Liver (tissue), 9 donors: ENCODE measurements around the gene IGDCC3. TPM values are rescaled to one million over a fixed set of nuclear protein-coding genes. Genes with fewer than 3 reads are reported as not detected.

Source experiments
- DNase-seq: peaks from one replicate; pipeline ENCODE4 v3.0.0-alpha.2; 2017; ENCODE audit warnings: low spot score
- H3K27ac ChIP-seq, 2 donors: one replicate each; pipeline ENCODE4 v1.7.0; 2013; ENCODE audit warnings: inconsistent platforms in 2 of 2, low read length in 2 of 2, control low read depth in 1 of 2, low read depth in 1 of 2, mild to moderate bottlenecking in 1 of 2
- H3K27me3 ChIP-seq, 4 donors: one replicate each; pipeline versions ENCODE4 v1.6.1 to v1.7.0; 2013; ENCODE audit warnings: low read length in 3 of 4, inconsistent platforms in 1 of 4, mild to moderate bottlenecking in 1 of 4, moderate library complexity in 1 of 4; ENCODE audit not compliant: control insufficient read depth in 4 of 4, insufficient read depth in 4 of 4
- H3K36me3 ChIP-seq, 4 donors: one replicate each; pipeline versions ENCODE4 v1.6.1 to v1.7.0; 2013; ENCODE audit warnings: low read length in 3 of 4, mild to moderate bottlenecking in 3 of 4, low read depth in 1 of 4, moderate library complexity in 1 of 4; ENCODE audit not compliant: control insufficient read depth in 4 of 4, insufficient read depth in 3 of 4
- H3K4me1 ChIP-seq, 4 donors: one replicate each; pipeline versions ENCODE4 v1.6.1 to v1.7.0; 2013; ENCODE audit warnings: low read length in 3 of 4, mild to moderate bottlenecking in 3 of 4, moderate library complexity in 1 of 4; ENCODE audit not compliant: control insufficient read depth in 4 of 4, insufficient read depth in 4 of 4
- H3K4me3 ChIP-seq, 3 donors: one replicate each; pipeline versions ENCODE4 v1.6.1 to v1.7.0; 2013; ENCODE audit warnings: low read length in 3 of 3, control low read depth in 1 of 3, low read depth in 1 of 3, mild to moderate bottlenecking in 1 of 3
- H3K9ac ChIP-seq, 2 donors: one replicate each; pipeline ENCODE4 v1.7.0; 2013; ENCODE audit warnings: low read length in 2 of 2, mild to moderate bottlenecking in 2 of 2, moderate library complexity in 2 of 2, control low read depth in 1 of 2, low read depth in 1 of 2
- H3K9me3 ChIP-seq, 4 donors: one replicate each; pipeline versions ENCODE4 v1.6.1 to v1.7.0; 2013; ENCODE audit warnings: low read length in 3 of 4; ENCODE audit not compliant: control insufficient read depth in 4 of 4
- ATF3 ChIP-seq: IDR thresholded peaks from 2 replicates; pipeline ENCODE4 v1.6.1; 2016; ENCODE audit warnings: antibody characterized with exemption
- CTCF ChIP-seq: fragments of 150-350 bp; IDR thresholded peaks from 2 replicates; pipeline ENCODE4 v1.5.1; 2017; ENCODE audit warnings: improper control_type of control experiment, low read depth, low read length; ENCODE audit not compliant: missing input control
- EGR1 ChIP-seq, 2 donors: IDR thresholded peaks; 2 replicates each; pipeline ENCODE4 v1.6.1; 2016 to 2018; ENCODE audit warnings: antibody characterized with exemption in 2 of 2, low read depth in 2 of 2
- FOXA1 ChIP-seq: IDR thresholded peaks from 2 replicates; pipeline ENCODE4 v1.6.1; 2016; ENCODE audit warnings: antibody characterized with exemption
- FOXA2 ChIP-seq: IDR thresholded peaks from 2 replicates; pipeline ENCODE4 v1.6.1; 2016; ENCODE audit warnings: antibody characterized with exemption
- GABPA ChIP-seq, 2 donors: IDR thresholded peaks in 1 of 2; conservative IDR thresholded peaks in 1 of 2; 2 replicates each; pipeline ENCODE4 v1.6.1; 2016; ENCODE audit warnings: antibody characterized with exemption in 2 of 2, mild to moderate bottlenecking in 1 of 2, moderate library complexity in 1 of 2
- HNF4A ChIP-seq, 2 donors: conservative IDR thresholded peaks; 2 replicates each; pipeline ENCODE4 v1.6.1; 2016; ENCODE audit warnings: antibody characterized with exemption in 2 of 2, mild to moderate bottlenecking in 2 of 2
- HNF4G ChIP-seq: IDR thresholded peaks from 2 replicates; pipeline ENCODE4 v1.6.1; 2016; ENCODE audit warnings: antibody characterized with exemption
- JUND ChIP-seq, 2 donors: IDR thresholded peaks; 2 replicates each; pipeline ENCODE4 v1.6.1; 2016; ENCODE audit warnings: antibody characterized with exemption in 2 of 2
- MAX ChIP-seq: IDR thresholded peaks from 2 replicates; pipeline ENCODE4 v1.6.1; 2016; ENCODE audit warnings: antibody characterized with exemption
- NR2F2 ChIP-seq: IDR thresholded peaks from 2 replicates; pipeline ENCODE4 v1.6.1; 2016; ENCODE audit warnings: antibody characterized with exemption
- RAD21 ChIP-seq, 2 donors: IDR thresholded peaks; 2 replicates each; pipeline ENCODE4 v1.6.1; 2016; ENCODE audit warnings: antibody characterized with exemption in 2 of 2, mild to moderate bottlenecking in 2 of 2
- REST ChIP-seq: IDR thresholded peaks from 2 replicates; pipeline ENCODE4 v1.6.1; 2016; ENCODE audit warnings: antibody characterized with exemption, mild to moderate bottlenecking
- RXRA ChIP-seq, 2 donors: IDR thresholded peaks; 2 replicates each; pipeline ENCODE4 v1.6.1; 2017 to 2018; ENCODE audit warnings: antibody characterized with exemption in 2 of 2, mild to moderate bottlenecking in 1 of 2
- SP1 ChIP-seq: IDR thresholded peaks from 2 replicates; pipeline ENCODE4 v1.6.1; 2018; ENCODE audit warnings: antibody characterized with exemption, mild to moderate bottlenecking
- TAF1 ChIP-seq: conservative IDR thresholded peaks from 2 replicates; pipeline ENCODE4 v1.6.1; 2016; ENCODE audit warnings: antibody characterized with exemption, mild to moderate bottlenecking
- YY1 ChIP-seq: IDR thresholded peaks from 2 replicates; pipeline ENCODE4 v1.6.1; 2016; ENCODE audit warnings: antibody characterized with exemption, mild to moderate bottlenecking
- ZBTB33 ChIP-seq: IDR thresholded peaks from 2 replicates; pipeline ENCODE4 v1.6.1; 2016; ENCODE audit warnings: antibody characterized with exemption
- WGBS: extraction: QIAGEN DNeasy Blood & Tissue Kit; methylation state at CpG from one replicate; pipeline ENCODE4 v1.1.7; 2013; 5-methylcytosine and 5-hydroxymethylcytosine counted together
- polyA plus RNA-seq, 2 donors: library from polyadenylated mRNA; stranded (reverse) in 1 of 2; unstranded in 1 of 2; fragments of 200-250 nt in 1 of 2; fragments of >200 nt in 1 of 2; fragmentation: Nextera tagmentation in 1 of 2; extraction: Ambion mirVana in 1 of 2; gene quantifications; one replicate each; pipeline versions ENCODE4 v1.2.1 to v1.2.3, GENCODE V29; 2013 to 2015
- total RNA-seq, 2 donors: library from RNA; depleted of rRNA; stranded (reverse); fragments of >200 nt; gene quantifications; one replicate each; pipeline ENCODE4 v1.2.3, GENCODE V29; 2014
- donor health status: healthy.
- donor health status: healthy.
- donor health status: healthy.
- donor health status: healthy.
- donor health status: healthy.

IGDCC3 gene
- total and polyA plus RNA-seq, 4 donors = 1.5 TPM; not detected in 3

GRCh38 chr15:65409036-65409631 lies 31.3 kb upstream of the IGDCC3 start:
- Histone ChIP-seq H3K27ac (no peak overlapping the region), H3K4me3 (no peak overlapping the region), H3K9ac (no peak overlapping the region), H3K36me3 (no peaks in the 10 kb centered on the region), H3K27me3 (no peaks in the 10 kb centered on the region), H3K9me3 (no peaks in the 10 kb centered on the region), H3K4me1 (no peaks in the 10 kb centered on the region)
- no peak for TF ChIP-seq CTCF
- TF ChIP-seq GABPA (IDR thresholded peaks at IDR 0.05 in 1 of 2, conservative IDR thresholded peaks at IDR 0.05 in 1 of 2) = no peak
- no peak for TF ChIP-seq REST
- no peak for TF ChIP-seq HNF4G
- no peak for TF ChIP-seq NR2F2
- no peak for TF ChIP-seq HNF4A (conservative IDR thresholded peaks at IDR 0.05)
- no peak for TF ChIP-seq MAX
- no peak for TF ChIP-seq RXRA (IDR thresholded peaks at IDR 0.05)
- no peak for TF ChIP-seq SP1
- TF ChIP-seq EGR1 (IDR thresholded peaks at IDR 0.05; ENCODE audit: low read depth in 2 of 2) = no peak
- no peak for TF ChIP-seq RAD21 (IDR thresholded peaks at IDR 0.05)
- no peak for TF ChIP-seq FOXA1
- TF ChIP-seq JUND (IDR thresholded peaks at IDR 0.05) = no peak
- TF ChIP-seq YY1 = no peak
- no peak for TF ChIP-seq ZBTB33
- TF ChIP-seq TAF1 = no peak
- no peak for TF ChIP-seq ATF3
- no peak for TF ChIP-seq FOXA2
- DNase-seq = no peak
- 82% methylated on average over 7 of the region's 7 CpGs for WGBS
